CD4-positive, alpha-beta T cell treated with Interleukin-12 subunit alpha and Interleukin-12 subunit beta, for 1 hour (primary cell): ENCODE measurements around the gene INTU.
"Not testable (repeated sequence)": the region's sequence is repeated elsewhere in the genome, so short reads cannot be mapped to it uniquely, and the experiment has no call there.

ENCODE experiments used
- DNase-seq: peaks from one replicate; pipeline ENCODE4 v3.0.0-alpha.2; 2020

INTU gene

DNA sequence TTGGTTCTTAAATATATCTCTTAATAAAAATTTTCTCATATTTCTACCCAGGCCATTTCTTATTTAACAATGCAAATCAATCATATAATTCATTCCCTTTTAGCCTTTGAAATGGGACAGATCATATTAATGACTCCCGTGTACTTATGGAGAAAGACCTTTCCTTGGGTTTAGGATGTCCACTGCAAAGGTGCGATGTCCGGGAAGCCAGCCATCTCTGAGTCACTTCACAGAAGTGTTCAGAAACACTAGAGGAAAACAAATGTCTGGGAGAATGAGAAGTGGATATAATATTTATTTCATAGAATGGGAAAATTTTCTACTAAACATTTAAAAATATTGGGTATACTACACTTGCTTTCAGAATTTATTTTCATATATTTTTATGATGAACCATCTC, 15.3 kb downstream of the INTU start:
- DNase-seq = no peak

DNA sequence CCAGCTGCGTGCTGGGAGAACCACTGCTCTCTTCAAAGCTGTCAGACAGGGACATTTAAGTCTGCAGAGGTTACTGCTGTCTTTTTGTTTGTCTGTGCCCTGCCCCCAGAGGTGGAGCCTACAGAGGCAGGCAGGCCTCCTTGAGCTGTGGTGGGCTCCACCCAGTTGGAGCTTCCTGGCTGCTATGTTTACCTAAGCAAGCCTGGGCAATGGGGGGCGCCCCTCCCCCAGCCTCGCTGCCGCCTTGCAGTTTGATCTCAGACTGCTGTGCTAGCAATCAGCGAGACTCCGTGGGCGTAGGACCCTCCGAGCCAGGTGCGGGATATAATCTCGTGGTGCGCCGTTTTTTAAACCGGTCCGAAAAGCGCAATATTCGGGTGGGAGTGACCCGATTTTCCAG, 22.8 kb downstream of the INTU start:
- not testable (repeated sequence) for DNase-seq

DNA sequence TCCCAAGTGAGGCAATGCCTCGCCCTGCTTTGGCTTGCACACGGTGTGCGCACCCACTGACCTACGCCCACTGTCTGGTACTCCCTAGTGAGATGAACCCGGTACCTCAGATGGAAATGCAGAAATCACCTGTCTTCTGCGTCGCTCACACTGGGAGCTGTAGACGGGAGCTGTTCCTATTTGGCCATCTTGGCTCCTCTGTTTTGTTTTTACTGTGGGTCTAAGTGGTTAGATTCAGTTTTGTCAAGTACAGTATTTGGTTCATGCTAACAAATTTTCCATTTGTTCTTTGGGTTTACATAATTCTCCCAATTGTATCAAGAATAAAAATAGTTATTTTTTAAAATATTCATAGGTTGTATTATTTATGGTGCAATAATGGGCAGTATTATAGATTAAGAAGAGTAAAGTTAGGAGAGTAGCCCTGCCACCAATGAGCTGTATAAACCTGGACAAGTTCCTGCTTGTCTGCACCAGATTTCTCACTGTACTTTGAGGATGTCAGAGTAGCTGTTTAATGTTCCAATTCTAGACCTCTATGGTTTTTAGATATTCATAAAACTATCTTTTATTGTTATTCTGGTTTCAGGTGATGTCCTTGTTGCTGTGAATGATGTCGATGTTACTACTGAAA, 23.4 kb downstream of the INTU start:
- no peak for DNase-seq

DNA sequence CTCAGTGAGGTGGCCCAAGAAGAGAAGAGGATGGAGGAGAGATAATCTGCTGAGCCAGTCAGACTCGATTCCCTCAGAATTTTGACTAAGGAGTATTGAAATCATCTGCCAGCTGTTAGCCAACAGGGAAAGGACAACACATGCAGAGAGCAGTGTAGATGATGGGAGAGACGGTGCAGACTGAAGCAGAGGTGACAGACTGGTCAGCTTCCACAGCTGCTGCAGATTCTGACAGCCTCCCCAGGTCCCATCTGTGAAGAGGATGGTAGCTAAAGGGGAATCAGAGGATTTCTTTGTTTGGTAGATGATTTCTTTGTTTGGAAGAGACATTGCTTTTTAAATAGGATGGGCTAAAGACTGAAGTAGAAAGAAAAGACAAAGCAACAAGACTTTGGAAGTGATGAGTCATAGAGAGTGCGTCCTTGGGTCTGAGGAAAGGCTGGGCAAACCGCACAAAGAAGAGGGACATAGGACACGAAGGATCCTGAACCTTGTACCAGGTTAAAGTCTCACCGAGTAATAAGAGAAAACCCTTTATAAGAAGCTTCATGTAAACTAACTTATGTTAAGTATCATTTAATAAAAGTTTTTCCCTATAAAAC, 27.6 kb downstream of the INTU start:
- DNase-seq = no peak

DNA sequence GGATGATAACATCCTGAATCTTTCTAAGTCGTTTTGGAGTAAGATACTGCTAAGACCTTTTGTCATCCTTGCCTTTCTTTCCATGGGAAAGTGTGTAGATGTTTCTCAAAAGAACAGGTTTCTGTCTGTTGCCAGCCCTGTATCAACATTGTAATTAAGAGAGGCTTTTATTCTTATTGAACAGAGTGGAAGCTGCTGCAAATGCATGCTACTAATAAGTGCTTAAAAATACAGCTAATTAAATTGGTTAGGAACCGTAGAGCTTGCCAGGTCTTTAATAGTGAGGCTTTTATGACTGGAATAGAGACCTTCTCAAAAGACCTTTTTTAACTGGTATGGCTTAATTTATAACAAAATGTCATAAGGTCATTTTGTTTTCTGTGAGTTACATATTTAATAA, 34.4 kb downstream of the INTU start:
- no peak for DNase-seq

DNA sequence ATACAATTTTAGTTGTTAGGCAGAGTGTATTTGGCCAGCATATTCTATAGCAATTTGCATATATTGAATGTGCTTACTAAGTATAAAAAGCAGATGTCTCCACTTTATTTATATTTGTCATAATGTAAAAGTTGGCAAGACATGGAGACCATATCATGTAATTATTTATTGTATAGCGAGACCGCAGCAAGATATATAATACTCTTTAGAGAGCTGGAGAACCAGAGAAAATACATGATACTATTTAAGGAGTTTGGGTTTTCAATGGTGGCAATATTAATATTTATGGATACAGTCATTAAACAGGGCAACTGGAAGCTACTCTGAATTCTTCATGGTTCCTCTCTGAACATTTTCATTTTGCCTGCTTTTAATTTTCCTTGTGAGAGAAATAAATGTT, 35.0 kb downstream of the INTU start:
- DNase-seq = no peak

DNA sequence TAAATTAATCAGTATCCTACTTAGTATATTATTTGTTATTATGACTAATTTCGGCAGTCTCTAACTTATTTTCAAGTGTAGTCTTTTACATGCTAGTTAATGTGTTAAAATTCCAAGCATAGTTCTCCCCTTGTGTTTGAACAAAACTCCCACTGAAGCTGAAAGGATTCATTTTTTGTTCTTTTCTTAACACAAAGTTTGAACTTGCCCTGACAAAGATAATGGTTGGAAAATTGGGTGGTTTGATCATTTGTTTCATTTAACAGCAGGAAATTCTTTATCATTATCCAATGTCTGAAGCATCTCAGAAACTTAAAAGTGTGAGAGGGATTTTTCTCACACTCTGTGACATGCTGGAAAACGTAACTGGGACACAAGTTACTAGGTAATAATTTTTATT, 36.0 kb downstream of the INTU start:
- DNase-seq = no peak

DNA sequence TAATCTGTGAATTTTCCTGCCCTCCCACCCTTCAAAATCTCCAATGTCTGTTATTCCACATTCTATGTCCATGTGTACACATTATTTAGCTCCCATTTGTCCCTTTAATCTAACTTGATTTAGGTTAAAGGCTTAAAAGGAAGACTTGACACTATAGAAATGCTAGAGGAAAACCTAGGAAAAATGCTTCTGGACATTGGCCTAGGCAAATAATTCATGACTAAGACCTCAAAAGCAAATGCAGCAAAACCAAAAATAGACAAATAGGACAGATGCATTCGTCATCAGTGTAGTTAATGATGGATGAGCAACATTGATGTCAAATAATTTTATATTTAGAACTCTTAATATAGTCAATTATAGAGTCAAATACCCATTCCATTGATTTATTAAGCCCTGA, 36.9 kb downstream of the INTU start:
- no peak for DNase-seq

DNA sequence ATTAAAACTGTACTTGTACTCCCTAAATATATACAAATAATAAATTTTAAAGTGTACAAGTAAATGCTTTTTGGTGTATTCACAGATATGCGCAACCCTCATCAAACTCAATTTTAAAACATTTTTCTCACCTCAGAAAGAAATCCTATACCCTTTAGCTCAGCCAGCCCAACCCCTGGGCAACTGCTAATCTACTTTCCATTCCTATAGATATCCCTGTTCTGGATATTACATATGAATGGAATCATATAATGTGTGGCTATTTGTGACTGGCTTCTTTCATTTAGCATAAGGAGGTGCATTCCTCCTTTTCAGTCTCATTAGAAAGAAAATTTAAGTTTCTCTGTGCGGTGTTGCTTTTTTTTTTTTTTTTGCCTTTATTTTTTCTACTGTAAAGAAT, 39.4 kb downstream of the INTU start:
- DNase-seq = no peak

DNA sequence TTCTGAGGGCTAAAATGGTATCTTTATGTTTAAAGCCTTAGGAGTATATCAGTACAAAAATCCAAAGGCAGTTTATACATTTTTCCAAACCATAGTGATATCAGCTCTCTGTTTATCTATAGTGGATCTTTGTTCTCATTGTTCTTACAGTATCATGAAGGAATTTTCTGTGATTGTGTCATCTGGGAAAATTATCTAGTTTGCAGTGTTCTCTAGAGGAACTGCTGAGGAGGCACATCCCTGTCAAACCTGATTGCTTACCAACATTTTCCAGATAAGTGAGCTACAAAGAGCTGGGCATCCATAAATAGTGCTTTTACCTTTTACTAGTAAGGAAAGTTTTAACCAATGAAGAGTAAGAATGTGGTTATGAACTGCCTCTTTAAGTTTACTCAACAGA, 52.5 kb downstream of the INTU start:
- DNase-seq = no peak

DNA sequence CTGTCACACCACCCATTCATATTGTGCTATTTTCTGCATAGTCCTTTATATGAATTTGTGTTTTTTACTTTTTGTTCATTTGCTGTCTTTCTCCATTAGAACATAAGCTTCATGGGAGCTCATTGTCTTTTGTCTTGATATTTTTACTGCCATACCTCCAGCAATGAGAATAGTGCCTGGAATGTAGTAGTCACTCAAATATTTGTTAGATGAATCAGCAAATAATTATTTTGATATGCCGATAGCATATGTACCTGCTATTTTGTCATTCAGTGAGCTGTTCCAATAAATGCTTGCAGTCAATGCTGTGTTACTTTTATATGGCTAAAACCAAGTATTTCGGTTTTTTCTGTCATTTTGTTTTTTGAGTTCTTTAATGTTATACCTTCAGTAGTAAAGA, 53.9 kb downstream of the INTU start:
- DNase-seq = no peak

DNA sequence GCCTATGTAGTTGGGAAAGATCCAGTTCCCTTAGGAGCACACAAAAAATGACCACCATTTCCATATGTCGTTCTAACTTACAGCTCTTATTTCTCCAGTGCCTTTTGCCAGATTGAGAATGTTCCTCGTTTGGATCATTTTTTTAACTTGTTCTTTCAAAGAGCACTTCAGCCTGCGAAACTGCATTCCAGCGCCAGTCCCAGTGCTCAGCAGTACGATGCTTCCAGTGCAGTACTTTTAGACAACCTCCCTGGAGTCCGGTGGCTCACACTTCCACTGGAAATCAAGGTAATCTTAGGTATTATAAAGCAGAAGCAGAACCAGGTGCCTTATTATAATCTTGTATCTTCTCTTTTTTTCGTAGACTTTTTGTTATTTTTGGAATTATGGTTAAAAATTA, 54.8 kb downstream of the INTU start:
- DNase-seq = no peak

DNA sequence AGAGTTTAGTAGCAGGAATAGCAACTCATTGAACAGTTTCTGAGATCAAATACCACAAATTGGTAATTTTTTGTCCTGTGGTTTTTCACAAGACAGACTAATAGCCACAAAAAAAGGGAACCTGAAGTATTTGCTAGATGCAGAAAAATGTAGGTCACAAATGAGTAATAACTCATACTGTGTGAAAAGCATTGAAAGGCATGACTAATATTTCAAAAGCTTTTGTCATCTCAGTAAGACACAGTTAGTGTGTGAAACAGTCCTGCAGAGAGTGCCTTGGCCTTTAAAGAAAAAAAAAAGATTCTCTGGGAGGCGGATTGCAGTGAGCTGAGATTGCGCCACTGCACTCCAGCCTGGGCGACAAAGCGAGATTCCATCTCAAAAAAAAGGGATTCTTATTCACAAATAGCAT, 66.0 kb downstream of the INTU start:
- no peak for DNase-seq

DNA sequence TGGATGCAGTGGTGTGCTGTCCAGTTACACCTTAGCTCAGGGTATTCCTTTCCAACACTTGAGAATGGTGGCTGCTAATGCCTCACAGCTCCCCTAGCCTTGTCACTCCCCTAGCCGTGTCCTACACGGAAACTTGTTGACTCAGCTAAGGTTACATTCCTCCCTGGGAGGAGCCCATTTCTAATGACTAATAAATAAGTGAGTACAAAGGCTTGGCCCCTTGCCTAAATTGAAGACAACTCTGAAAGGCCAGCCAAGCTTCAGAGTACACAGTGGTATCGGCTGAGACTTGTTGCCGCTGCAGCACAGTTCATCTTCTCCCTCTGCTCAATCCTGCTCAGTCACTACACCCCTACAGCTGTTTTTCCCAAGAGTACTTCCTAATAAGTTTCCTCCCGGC, 76.2 kb downstream of the INTU start:
- no peak for DNase-seq

DNA sequence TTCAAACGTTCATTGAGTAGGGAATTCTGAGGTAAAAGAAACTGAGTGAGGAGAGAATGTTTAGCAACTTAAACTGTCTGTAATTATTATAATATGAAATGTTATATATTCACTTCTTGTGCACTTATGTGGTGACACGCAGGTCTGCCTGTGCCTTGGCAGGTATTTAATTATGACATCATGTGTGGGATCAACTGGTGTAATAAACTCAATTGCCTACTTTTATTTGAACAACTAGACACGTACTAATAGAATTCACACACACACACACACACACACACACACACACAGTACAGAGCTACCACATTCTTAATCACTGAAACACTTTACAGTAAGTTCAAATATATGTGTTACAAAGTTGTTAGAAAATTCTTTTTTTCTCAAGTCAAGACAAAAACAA, 76.7 kb downstream of the INTU start:
- no peak for DNase-seq

DNA sequence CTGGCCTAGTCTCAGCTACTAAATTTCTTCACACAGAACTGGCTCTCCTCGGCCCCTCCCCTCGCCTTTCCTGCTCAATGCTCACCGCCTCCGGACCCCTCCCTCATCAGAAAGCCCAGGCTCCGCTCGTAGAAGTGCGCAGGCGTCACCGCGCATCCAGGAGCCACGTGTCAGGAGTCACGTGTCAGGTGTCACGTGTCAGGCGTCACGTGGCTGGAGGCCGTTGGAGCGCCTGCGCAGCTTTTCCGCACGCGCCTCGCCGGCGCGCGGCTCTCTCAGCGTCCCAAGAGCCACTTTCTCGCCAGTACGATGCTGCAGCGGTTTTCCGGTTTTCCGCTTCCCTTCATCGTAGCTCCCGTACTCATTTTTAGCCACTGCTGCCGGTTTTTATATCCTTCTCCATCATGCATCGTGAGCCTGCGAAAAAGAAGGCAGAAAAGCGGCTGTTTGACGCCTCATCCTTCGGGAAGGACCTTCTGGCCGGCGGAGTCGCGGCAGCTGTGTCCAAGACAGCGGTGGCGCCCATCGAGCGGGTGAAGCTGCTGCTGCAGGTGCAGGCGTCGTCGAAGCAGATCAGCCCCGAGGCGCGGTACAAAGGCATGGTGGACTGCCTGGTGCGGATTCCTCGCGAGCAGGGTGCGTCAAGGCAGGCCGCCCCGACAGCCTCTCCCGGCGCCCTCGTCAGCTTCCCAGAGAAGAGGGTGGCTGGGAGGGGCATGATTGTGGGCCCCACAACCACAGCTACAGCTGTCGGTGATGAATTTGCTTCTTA, 97.6 kb downstream of the INTU start, which contains the start of gene SLC25A31:
SLC25A31 (plus strand) TSS at position 259 of the 772 bp plus-strand sequence; CDS start at position 405, 146 bp downstream.
- no peak for DNase-seq

DNA sequence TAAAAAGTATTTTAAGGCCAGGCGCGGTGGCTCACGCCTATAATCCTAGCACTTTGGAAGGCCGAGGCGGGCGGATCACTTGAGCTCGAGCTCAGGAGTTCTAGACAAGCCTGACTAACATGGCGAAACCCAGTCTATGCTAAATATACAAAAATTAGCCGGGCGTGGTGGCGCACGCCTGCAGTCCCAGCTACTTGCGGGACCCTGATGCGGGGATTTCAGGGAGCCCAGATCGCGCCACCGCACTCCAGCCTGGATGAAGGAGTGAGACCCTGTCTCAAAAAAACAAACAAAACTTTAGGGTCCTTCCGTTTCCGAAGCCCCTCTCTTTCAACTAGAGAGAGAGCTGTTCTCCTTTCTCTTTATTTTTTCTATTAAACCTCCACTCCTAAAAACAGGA, 98.6 kb downstream of the INTU start:
- no peak for DNase-seq

DNA sequence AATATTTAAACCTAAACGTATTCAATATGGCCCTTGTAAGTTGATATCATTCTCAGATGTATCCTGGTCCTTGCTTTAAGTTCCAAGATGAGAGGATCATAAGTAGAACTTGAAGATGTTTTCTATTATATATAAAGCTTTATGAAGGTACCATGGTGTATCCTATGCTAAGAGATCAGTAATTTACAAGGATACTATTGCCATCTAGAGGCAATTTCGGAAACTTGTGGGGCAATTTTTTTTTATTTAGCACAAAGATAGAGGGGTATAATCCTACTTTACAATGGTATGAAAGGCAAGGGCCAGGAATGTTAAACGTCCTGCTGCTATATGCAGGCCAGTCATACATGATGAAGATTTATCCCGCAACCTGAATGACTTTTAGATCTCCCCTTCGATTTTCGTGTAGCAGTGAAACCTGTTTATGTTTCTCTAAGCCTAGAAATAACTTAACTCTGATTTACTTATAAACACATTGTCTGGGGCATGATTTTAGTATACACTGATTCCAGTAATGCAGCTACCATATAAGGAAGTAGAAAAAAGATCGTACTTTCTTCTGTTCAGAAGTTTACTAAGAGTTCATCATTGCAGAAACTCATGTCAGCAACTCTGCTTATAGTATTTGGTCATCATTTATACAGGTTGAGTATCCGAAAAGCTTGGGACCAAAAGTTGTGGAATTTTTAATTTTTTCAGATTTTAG, 100.0 kb downstream of the INTU start:
- DNase-seq = no peak

DNA sequence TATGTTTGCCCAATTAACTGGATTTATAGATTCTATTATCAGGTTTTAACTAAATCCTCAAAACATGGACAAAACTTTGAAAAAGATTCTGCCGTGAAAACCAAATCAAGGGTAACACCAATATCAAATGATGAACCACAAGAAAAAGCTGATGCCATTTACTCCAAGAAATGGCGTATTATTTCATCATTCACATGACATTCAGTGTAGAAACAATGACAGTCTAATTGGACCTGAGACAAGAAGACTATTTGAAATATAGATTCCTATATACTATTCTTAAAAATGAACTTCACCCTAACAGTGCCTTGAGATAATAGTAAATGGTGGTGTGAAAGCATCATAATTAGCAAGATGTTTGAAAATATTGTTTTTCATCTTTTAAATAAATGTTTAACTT, 102.2 kb downstream of the INTU start:
- no peak for DNase-seq

DNA sequence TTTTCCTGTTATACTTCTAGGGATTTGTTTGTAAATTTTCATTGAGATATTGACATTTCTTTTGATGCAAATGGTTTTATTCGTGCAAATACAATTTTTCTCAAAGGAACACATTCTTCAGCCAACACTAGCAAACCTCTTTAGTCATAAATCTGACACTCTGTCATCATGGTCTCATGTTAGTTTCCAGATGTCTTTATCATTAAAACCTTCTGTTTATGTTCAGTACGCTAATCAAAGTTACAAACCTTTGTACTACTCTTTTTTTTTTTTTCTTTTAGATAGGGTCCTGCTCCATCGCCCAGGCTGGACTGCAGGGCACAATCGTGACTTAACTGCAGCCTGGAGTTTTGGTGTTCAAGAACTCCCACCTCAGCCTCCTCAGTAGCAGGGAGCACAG, 104.5 kb downstream of the INTU start:
- DNase-seq = no peak

DNA sequence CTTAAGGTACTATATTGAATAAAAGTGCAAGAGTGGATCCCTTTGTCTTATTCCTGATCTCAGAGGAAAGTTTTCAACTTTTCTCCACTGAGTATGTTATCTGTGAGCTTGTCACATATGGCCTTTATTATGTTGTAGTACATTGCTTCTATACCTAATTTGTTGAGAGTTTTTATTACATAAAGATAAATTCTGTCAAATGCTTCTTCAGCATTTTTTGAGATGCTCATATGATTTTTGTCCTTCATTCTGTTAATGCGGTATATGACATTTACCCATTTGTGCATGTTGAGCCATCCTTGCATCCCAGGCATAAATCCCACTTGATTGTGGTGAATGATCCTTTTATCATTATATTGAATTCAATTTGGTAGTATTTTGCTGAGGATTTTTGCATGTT, 108.5 kb downstream of the INTU start:
- no peak for DNase-seq

DNA sequence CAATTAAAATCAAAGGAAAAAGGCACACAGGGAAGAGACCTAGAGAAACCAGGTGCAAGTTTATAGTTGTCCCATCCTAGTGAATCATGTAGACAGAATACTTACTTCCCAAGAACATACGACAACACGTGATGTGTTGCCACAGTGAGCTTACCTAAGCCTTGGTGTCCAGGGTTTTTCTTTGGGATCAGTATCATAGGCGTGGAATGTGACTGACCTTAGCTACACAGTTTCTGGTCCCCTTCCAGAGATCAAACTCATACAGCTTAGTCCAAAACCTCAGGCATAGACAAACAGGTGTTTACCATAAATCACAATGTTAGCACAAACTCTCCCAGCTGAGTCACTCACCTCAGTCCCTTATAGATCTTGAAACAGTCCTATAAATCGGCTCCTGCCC, 115.1 kb downstream of the INTU start:
- DNase-seq = no peak

DNA sequence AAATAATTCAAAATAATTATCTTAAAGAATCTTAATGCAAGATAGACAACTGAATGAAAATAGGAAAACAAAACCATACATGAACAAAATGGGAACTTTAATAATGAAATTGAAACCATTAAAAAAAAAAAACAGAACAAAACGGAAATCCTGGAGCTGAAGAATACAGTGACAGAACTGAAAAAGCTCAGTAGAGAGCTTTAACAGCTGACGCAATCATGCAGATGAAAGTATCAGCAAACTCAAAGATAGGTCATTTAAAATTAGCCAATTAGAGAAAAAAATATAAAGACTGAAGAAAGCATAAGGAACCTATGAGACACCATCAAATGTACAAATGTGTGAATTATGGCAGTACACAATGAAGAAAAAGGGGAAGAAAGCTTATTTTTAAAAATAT, 116.2 kb downstream of the INTU start:
- no peak for DNase-seq

DNA sequence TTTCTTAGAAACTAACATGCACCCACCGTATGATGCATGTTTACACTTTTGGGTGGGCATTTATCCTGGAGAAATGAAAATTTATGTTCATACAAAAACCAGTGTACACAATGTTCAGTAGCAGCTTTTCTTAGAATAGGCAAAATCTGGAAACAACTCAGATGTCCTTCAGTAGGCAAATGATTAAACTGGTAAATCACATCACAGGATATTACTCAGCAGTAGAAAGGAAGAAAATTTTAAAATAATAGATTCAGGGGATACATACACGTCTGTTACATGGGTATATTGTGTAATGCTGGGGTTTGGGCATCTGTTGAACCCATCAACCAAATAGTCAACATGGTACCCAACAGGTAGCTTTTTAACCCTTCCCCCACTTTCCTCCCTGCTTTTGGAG, 124.1 kb downstream of the INTU start:
- no peak for DNase-seq
